OCI-LY3 (cell line): Measurements from ENCODE around the gene PEX6.
A peak's percentile ranks its signal among the peaks of the same experiment; 100 is the strongest.

ENCODE experiments used
- H2AFZ ChIP-seq: fragments of 200-600, 300-600 bp; shearing (Covaris generic); 2 replicates; pipeline ENCODE4 v1.6.0; 2014; ENCODE audit warnings: antibody characterized with exemption, low read depth, low read length
- H3K27ac ChIP-seq: fragments of 200-600, 300-600 bp; sonication (generic); 2 replicates; pipeline ENCODE4 v1.5.1; 2014; ENCODE audit warnings: mild to moderate bottlenecking, low read length, moderate library complexity, mixed read lengths
- H3K27me3 ChIP-seq: fragments of 200-600, 300-600 bp; sonication (generic); 2 replicates; pipeline ENCODE4 v1.6.1; 2014; ENCODE audit warnings: low read depth, low read length, mixed read lengths
- H3K36me3 ChIP-seq: fragments of 200-600, 300-600 bp; sonication (generic); replicated peaks from 2 replicates; pipeline ENCODE3; 2014; ENCODE audit warnings: low read depth, low read length, mixed read lengths
- H3K4me1 ChIP-seq: fragments of 300-600, 200-600 bp; sonication (generic); 2 replicates; pipeline ENCODE4 v1.6.1; 2014; ENCODE audit warnings: low read length, mixed read lengths
- H3K4me2 ChIP-seq: fragments of 200-600, 300-600 bp; sonication (generic); 2 replicates; pipeline ENCODE4 v1.6.1; 2014; ENCODE audit warnings: low read length, mixed read lengths
- H3K4me3 ChIP-seq: fragments of 300-600, 200-600 bp; sonication (generic); 2 replicates; pipeline ENCODE4 v1.5.1; 2014; ENCODE audit warnings: antibody characterized with exemption, mild to moderate bottlenecking, low read length, moderate library complexity
- H3K79me2 ChIP-seq: fragments of 300-600, 200-600 bp; shearing (Covaris generic); 2 replicates; pipeline ENCODE4 v1.6.1; 2014; ENCODE audit warnings: mild to moderate bottlenecking, low read length, mixed read lengths
- H3K9ac ChIP-seq: fragments of 300-600, 200-600 bp; shearing (Covaris generic); 2 replicates; pipeline ENCODE4 v1.6.0; 2014; ENCODE audit warnings: mild to moderate bottlenecking, low read length, moderate library complexity
- H3K9me3 ChIP-seq: fragments of 200-600, 300-600 bp; shearing (Covaris generic); 2 replicates; pipeline ENCODE4 v1.6.1; 2014; ENCODE audit warnings: low read length, mixed read lengths; ENCODE audit not compliant: insufficient read depth
- H4K20me1 ChIP-seq: fragments of 200-600, 300-600 bp; sonication (generic); 2 replicates; pipeline ENCODE4 v1.6.1; 2016; ENCODE audit warnings: low read length, mixed read lengths; ENCODE audit not compliant: insufficient read depth
- EZH2phosphoT487 ChIP-seq: fragments of 200-600 bp; shearing (Covaris generic); IDR thresholded peaks from 2 replicates; pipeline ENCODE4 v1.6.1; 2018; ENCODE audit warnings: antibody characterized with exemption, mixed run types, low read depth
- TF ChIP-seq, protein P1 (sequence below): fragments of 200-600, 300-600 bp; sonication (generic); IDR thresholded peaks from 2 replicates; pipeline ENCODE4 v1.5.1; 2014; ENCODE audit warnings: antibody characterized with exemption, low read length, low read depth

Gene PEX6

DNA sequence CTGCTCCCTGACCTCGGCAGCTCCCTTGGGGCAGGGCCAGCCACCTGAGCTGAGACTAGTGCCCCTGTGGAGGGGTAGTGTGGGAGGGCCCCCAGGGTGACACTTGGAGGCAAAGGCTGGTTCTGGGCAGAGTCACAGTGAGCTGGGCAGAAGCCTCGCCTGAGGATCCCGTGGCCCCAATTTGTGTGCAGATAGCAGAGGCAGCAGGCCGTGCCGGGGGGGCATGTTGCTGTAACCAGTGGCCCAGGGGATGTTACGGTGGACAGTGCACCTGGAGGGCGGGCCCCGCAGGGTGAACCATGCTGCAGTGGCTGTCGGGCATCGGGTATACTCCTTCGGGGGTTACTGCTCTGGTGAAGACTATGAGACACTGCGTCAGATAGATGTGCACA lies 38.0 kb upstream of the PEX6 start:
- Histone ChIP-seq H3K79me2 (peaks cover 36% of the 10 kb centered on the region), H3K4me2 (no peak overlapping the region), H3K9ac (no peak overlapping the region), H3K27ac (no peak overlapping the region), H3K36me3 (peaks cover 28% of the 10 kb centered on the region), H3K4me1 (peaks cover 20% of the 10 kb centered on the region), H4K20me1 (no peaks in the 10 kb centered on the region), H3K4me3 (no peak overlapping the region), H3K9me3 (no peaks in the 10 kb centered on the region), H3K27me3 (no peaks in the 10 kb centered on the region), H2AFZ (no peak overlapping the region)
- no peak for TF ChIP-seq EZH2phosphoT487
- TF ChIP-seq, protein P1, sequence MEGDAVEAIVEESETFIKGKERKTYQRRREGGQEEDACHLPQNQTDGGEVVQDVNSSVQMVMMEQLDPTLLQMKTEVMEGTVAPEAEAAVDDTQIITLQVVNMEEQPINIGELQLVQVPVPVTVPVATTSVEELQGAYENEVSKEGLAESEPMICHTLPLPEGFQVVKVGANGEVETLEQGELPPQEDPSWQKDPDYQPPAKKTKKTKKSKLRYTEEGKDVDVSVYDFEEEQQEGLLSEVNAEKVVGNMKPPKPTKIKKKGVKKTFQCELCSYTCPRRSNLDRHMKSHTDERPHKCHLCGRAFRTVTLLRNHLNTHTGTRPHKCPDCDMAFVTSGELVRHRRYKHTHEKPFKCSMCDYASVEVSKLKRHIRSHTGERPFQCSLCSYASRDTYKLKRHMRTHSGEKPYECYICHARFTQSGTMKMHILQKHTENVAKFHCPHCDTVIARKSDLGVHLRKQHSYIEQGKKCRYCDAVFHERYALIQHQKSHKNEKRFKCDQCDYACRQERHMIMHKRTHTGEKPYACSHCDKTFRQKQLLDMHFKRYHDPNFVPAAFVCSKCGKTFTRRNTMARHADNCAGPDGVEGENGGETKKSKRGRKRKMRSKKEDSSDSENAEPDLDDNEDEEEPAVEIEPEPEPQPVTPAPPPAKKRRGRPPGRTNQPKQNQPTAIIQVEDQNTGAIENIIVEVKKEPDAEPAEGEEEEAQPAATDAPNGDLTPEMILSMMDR: no peak

DNA sequence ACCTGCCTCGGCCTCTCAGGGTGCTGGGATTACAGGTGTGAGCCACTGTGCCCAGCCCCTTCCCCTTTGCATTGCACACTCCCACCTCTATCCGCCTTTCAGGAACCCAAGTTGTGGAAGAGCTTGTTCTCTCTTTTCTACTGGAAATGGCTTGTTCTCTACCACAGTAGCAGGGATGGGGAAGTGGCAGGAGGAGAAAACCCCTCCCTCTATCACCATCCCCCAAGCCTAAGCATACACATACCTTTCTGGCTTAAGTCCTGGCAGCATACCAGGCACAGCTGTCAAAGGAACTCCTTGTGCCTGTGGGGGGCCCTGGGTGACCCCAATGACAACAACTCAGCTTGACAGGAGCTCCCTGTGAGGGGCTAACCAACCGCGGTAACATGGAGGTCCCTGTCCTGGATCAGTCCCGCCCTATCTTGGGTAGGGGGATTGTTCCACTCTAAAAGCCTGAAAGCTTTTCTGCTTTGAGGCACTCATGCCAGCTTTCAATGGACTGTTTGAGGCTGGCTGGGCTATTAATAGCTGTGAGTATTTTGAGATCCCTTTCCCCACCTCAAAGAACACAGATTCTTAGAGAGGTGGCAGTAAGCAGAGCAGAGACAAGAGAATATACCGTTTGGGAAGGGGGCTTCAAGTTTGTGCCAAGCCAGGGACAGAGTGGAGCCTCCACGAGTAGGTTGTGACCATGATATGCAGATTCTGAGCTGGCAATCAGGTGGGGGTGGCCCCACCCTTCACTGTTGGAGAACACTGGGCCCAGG lies 37.4 kb upstream of the PEX6 start:
- peaks cover 34% of the 10 kb centered on the region for H3K36me3 ChIP-seq
- H3K79me2 ChIP-seq: peaks cover 31% of the 10 kb centered on the region

DNA sequence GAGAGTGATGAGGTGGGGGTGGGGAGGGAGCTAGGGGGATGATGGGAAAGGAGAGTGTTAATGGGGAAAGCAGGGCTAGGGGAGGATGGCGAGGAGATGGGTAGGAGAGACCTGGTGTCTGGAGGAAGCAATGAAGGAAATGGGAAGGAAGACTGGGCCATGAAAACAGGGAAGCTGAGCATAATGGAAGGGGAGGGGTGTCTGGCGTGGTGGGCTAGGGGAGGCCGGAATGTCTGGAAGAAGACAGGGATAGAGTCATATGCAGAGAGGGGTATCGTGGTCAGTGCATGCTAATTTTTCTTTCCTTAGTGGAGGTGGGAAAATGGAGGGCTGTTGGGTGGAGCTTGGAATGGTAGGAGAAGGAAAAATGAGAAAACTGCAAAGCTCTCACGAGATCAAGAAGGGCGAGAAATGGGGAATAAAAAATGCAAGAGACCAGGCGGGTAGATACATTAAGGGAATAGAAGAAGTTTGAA lies 35.5 kb upstream of the PEX6 start:
- H3K4me1 ChIP-seq: peaks cover 15% of the 10 kb centered on the region
- TF ChIP-seq, protein P1: no peak
- no peak for TF ChIP-seq EZH2phosphoT487
- H3K36me3 ChIP-seq: peaks cover 43% of the 10 kb centered on the region
- H3K27ac ChIP-seq: peak overlapping the region; percentile 20
- peak overlapping the region; percentile 52; the same call in 1 of the 2 replicates for H2AFZ ChIP-seq
- no peaks in the 10 kb centered on the region for H3K27me3 ChIP-seq
- H3K9me3 ChIP-seq: no peaks in the 10 kb centered on the region
- peak overlapping the region; percentile 87 for H3K9ac ChIP-seq
- peak overlapping the region; percentile 97 for H3K4me2 ChIP-seq
- peaks cover 31% of the 10 kb centered on the region for H3K79me2 ChIP-seq
- no peaks in the 10 kb centered on the region for H4K20me1 ChIP-seq
- peak overlapping the region; percentile 90 for H3K4me3 ChIP-seq

More for the DNA sequence above, 37.4 kb upstream of the PEX6 start:
- TF ChIP-seq EZH2phosphoT487: no peak
- TF ChIP-seq, protein P1: no peak
- Histone ChIP-seq H3K27me3 (no peaks in the 10 kb centered on the region), H4K20me1 (no peaks in the 10 kb centered on the region), H3K4me3 (no peak overlapping the region), H2AFZ (no peak overlapping the region), H3K9me3 (no peaks in the 10 kb centered on the region), H3K4me2 (no peak overlapping the region), H3K9ac (no peak overlapping the region), H3K4me1 (peaks cover 20% of the 10 kb centered on the region), H3K27ac (no peak overlapping the region)

DNA sequence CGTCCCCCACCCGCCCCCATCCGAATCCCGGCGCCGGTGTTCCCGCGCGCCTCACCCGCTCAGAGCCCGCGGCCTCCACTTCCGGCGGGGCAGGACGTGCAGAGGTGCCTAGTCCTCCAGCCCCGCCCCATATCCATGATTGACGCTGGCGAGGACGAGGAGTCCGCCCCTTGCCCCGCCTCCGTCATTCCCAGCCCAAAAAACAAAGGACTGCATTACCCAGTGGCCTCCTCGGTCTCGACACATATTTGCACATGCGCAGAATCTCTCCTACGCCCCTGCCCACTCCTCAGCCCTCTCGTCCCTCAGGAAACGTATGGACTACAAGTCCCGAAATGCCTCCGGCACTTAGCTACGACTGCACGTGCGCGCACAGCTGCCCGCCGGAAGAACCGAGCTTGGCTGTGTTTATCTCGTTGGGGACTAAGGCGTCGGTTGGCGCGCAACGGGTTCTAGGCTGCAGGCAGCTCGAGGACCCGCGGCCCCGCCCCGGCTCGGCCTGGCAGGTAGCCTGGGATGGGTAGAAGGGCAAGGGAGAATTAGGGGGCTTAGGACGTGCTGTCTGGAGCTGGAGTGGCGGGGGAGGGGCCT lies 35.0 kb upstream of the PEX6 start, which contains the start of the genes KLHDC3 and MEA1:
TSS of gene KLHDC3 (plus strand) at position 407 of the 591 bp plus-strand sequence. CDS start 2,944 bp downstream, outside the sequence.
TSS of gene MEA1 (minus strand) at position 104 of the 591 bp plus-strand sequence. CDS start 133 bp downstream, outside the sequence.
- Histone ChIP-seq H3K4me3 (peak within 1 kb of the TSS; percentile 90), H2AFZ (peak within 1 kb of the TSS; percentile 75), H3K79me2 (peaks cover 31% of the 10 kb centered on the region), H3K9me3 (no peaks in the 10 kb centered on the region), H4K20me1 (no peaks in the 10 kb centered on the region), H3K9ac (peak within 1 kb of the TSS; percentile 87), H3K4me2 (peak within 1 kb of the TSS; percentile 97), H3K4me1 (peaks cover 16% of the 10 kb centered on the region), H3K27me3 (no peaks in the 10 kb centered on the region), H3K27ac (peak within 1 kb of the TSS; percentile 28), H3K36me3 (peaks cover 43% of the 10 kb centered on the region)
- TF ChIP-seq, protein P1: no peak
- no peak for TF ChIP-seq EZH2phosphoT487
